Liver (tissue), 9 donors: ENCODE measurements around the gene PCNP. TPM values are rescaled to one million over a fixed set of nuclear protein-coding genes. Genes with fewer than 3 reads are reported as not detected.
A peak's percentile ranks its signal among the peaks of the same experiment; 100 is the strongest.

ENCODE experiments used
- DNase-seq: peaks from one replicate; pipeline ENCODE4 v3.0.0-alpha.2; 2017; ENCODE audit warnings: low spot score
- H3K27ac ChIP-seq, 2 donors: one replicate each; pipeline ENCODE4 v1.7.0; 2013; ENCODE audit warnings: inconsistent platforms in 2 of 2, low read length in 2 of 2, control low read depth in 1 of 2, low read depth in 1 of 2, mild to moderate bottlenecking in 1 of 2
- H3K27me3 ChIP-seq, 4 donors: one replicate each; pipeline versions ENCODE4 v1.6.1 to v1.7.0; 2013; ENCODE audit warnings: low read length in 3 of 4, inconsistent platforms in 1 of 4, mild to moderate bottlenecking in 1 of 4, moderate library complexity in 1 of 4; ENCODE audit not compliant: control insufficient read depth in 4 of 4, insufficient read depth in 4 of 4
- H3K36me3 ChIP-seq, 4 donors: one replicate each; pipeline versions ENCODE4 v1.6.1 to v1.7.0; 2013; ENCODE audit warnings: low read length in 3 of 4, mild to moderate bottlenecking in 3 of 4, low read depth in 1 of 4, moderate library complexity in 1 of 4; ENCODE audit not compliant: control insufficient read depth in 4 of 4, insufficient read depth in 3 of 4
- H3K4me1 ChIP-seq, 4 donors: one replicate each; pipeline versions ENCODE4 v1.6.1 to v1.7.0; 2013; ENCODE audit warnings: low read length in 3 of 4, mild to moderate bottlenecking in 3 of 4, moderate library complexity in 1 of 4; ENCODE audit not compliant: control insufficient read depth in 4 of 4, insufficient read depth in 4 of 4
- H3K4me3 ChIP-seq, 3 donors: one replicate each; pipeline versions ENCODE4 v1.6.1 to v1.7.0; 2013; ENCODE audit warnings: low read length in 3 of 3, control low read depth in 1 of 3, low read depth in 1 of 3, mild to moderate bottlenecking in 1 of 3
- H3K9ac ChIP-seq, 2 donors: one replicate each; pipeline ENCODE4 v1.7.0; 2013; ENCODE audit warnings: low read length in 2 of 2, mild to moderate bottlenecking in 2 of 2, moderate library complexity in 2 of 2, control low read depth in 1 of 2, low read depth in 1 of 2
- H3K9me3 ChIP-seq, 4 donors: one replicate each; pipeline versions ENCODE4 v1.6.1 to v1.7.0; 2013; ENCODE audit warnings: low read length in 3 of 4; ENCODE audit not compliant: control insufficient read depth in 4 of 4
- ATF3 ChIP-seq: IDR thresholded peaks from 2 replicates; pipeline ENCODE4 v1.6.1; 2016; ENCODE audit warnings: antibody characterized with exemption
- EGR1 ChIP-seq, 2 donors: IDR thresholded peaks; 2 replicates each; pipeline ENCODE4 v1.6.1; 2016 to 2018; ENCODE audit warnings: antibody characterized with exemption in 2 of 2, low read depth in 2 of 2
- FOXA1 ChIP-seq: IDR thresholded peaks from 2 replicates; pipeline ENCODE4 v1.6.1; 2016; ENCODE audit warnings: antibody characterized with exemption
- FOXA2 ChIP-seq: IDR thresholded peaks from 2 replicates; pipeline ENCODE4 v1.6.1; 2016; ENCODE audit warnings: antibody characterized with exemption
- HNF4A ChIP-seq, 2 donors: conservative IDR thresholded peaks; 2 replicates each; pipeline ENCODE4 v1.6.1; 2016; ENCODE audit warnings: antibody characterized with exemption in 2 of 2, mild to moderate bottlenecking in 2 of 2
- HNF4G ChIP-seq: IDR thresholded peaks from 2 replicates; pipeline ENCODE4 v1.6.1; 2016; ENCODE audit warnings: antibody characterized with exemption
- JUND ChIP-seq, 2 donors: IDR thresholded peaks; 2 replicates each; pipeline ENCODE4 v1.6.1; 2016; ENCODE audit warnings: antibody characterized with exemption in 2 of 2
- MAX ChIP-seq: IDR thresholded peaks from 2 replicates; pipeline ENCODE4 v1.6.1; 2016; ENCODE audit warnings: antibody characterized with exemption
- NR2F2 ChIP-seq: IDR thresholded peaks from 2 replicates; pipeline ENCODE4 v1.6.1; 2016; ENCODE audit warnings: antibody characterized with exemption
- RAD21 ChIP-seq, 2 donors: IDR thresholded peaks; 2 replicates each; pipeline ENCODE4 v1.6.1; 2016; ENCODE audit warnings: antibody characterized with exemption in 2 of 2, mild to moderate bottlenecking in 2 of 2
- RXRA ChIP-seq, 2 donors: IDR thresholded peaks; 2 replicates each; pipeline ENCODE4 v1.6.1; 2017 to 2018; ENCODE audit warnings: antibody characterized with exemption in 2 of 2, mild to moderate bottlenecking in 1 of 2
- SP1 ChIP-seq: IDR thresholded peaks from 2 replicates; pipeline ENCODE4 v1.6.1; 2018; ENCODE audit warnings: antibody characterized with exemption, mild to moderate bottlenecking
- YY1 ChIP-seq: IDR thresholded peaks from 2 replicates; pipeline ENCODE4 v1.6.1; 2016; ENCODE audit warnings: antibody characterized with exemption, mild to moderate bottlenecking
- WGBS: extraction: QIAGEN DNeasy Blood & Tissue Kit; methylation state at CpG from one replicate; pipeline ENCODE4 v1.1.7; 2013; 5-methylcytosine and 5-hydroxymethylcytosine counted together
- polyA plus RNA-seq, 2 donors: library from polyadenylated mRNA; stranded (reverse) in 1 of 2; unstranded in 1 of 2; fragments of 200-250 nt in 1 of 2; fragments of >200 nt in 1 of 2; fragmentation: Nextera tagmentation in 1 of 2; extraction: Ambion mirVana in 1 of 2; gene quantifications; one replicate each; pipeline versions ENCODE4 v1.2.1 to v1.2.3, GENCODE V29; 2013 to 2015
- total RNA-seq, 2 donors: library from RNA; depleted of rRNA; stranded (reverse); fragments of >200 nt; gene quantifications; one replicate each; pipeline ENCODE4 v1.2.3, GENCODE V29; 2014
- TF ChIP-seq, protein P1 (sequence below): IDR thresholded peaks from 2 replicates; pipeline ENCODE4 v1.6.1; 2016; ENCODE audit warnings: antibody characterized with exemption, mild to moderate bottlenecking
- TF ChIP-seq, protein P2 (sequence below): fragments of 150-350 bp; IDR thresholded peaks from 2 replicates; pipeline ENCODE4 v1.5.1; 2017; ENCODE audit warnings: improper control_type of control experiment, low read depth, low read length; ENCODE audit not compliant: missing input control
- donor health status: healthy.
- donor health status: healthy.
- donor health status: healthy.
- donor health status: healthy.
- donor health status: healthy.

Gene PCNP
- total and polyA plus RNA-seq, 4 donors = 28.2 to 59.3 (median 34.5) TPM

DNA sequence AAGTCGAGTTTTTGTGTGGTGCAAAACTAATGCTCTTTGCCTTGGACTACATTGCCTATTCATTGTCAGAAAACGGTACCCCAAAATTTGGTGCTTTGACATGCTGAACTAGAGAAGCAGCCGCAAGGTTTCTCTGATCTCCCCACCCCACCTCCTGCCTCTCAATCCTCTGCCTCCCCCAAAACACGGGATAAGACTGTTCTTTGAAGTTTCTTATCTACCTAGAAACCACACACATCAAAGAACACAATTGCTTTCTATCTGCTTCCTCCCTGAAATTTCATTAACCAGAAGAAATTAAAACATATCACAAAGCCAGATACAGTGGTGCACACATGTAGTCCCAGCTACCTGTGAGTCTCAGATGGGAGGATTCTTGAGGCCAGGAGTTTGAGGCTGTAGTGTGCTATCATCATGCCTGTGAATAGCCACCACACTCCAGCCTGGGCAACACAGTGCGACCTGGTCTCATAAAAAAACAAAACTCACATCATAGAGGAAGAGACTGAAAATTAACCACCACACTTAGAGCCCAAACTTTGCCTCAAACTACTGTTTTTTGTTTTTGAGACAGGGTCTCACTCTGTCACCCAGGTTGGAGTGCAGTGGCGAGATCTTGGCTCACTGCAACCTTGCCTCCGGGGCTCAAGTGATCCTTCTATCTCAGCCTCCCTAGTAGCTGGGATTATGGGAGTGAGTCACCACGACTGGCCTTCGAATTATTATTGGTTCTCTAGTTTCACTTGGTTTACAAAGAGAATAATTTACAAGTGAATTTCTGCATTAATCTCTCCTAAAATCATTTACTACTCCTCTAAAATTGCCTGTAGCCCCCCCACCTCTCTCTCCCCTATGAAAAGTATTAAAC is 2.7 kb upstream of the PCNP start:
- H3K4me3 ChIP-seq = no peak overlapping the region
- H3K9me3 ChIP-seq = no peaks in the 10 kb centered on the region
- no peaks in the 10 kb centered on the region for H3K36me3 ChIP-seq
- TF ChIP-seq YY1 (no peak), ATF3 (no peak)
- no peak overlapping the region for H3K27ac ChIP-seq
- H3K27me3 ChIP-seq = no peaks in the 10 kb centered on the region
- no peak for DNase-seq
- 69% methylated on average over 9 of the region's 9 CpGs for WGBS
- peaks cover 0 to 20% (median 14%) of the 10 kb centered on the region in 4 donors for H3K4me1 ChIP-seq
- H3K9ac ChIP-seq = no peak overlapping the region

GRCh38 chr3:101574388-101575112 is 570 bp downstream of the PCNP start:
- no peak for DNase-seq
- under 1% methylated on average over 41 of the region's 41 CpGs for WGBS

DNA sequence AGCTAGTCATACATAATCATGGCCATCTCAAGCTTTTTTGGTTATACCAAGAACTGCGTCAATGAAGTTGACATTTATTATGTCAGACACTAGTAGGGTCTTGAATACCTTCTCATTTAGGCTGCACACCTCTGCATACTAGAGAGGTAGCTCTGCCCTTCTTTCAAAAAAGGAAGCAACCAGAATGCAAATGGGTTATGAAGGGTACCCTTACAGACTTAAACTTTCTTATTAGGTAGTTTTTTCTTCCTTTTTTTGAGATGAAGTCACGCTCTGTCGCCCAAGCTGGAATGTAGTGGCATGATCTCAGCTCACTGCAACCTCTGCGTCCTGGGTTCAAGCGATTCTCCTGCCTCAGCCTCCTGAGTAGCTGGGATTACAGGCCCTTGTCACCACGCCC is 3.3 kb downstream of the PCNP start:
- Histone ChIP-seq H3K4me1 (peaks cover 3 to 20% (median 14%) of the 10 kb centered on the region in 4 donors), H3K27ac (no peak overlapping the region), H3K9ac (no peak overlapping the region), H3K9me3 (no peaks in the 10 kb centered on the region), H3K4me3 (no peak overlapping the region), H3K36me3 (peaks cover 0 to 7% (median 1%) of the 10 kb centered on the region in 4 donors), H3K27me3 (no peaks in the 10 kb centered on the region)
- no peak for DNase-seq
- WGBS = 97% methylated on average over 6 of the region's 6 CpGs
- TF ChIP-seq FOXA2 (no peak), RXRA (IDR thresholded peaks at IDR 0.05) (no peak), FOXA1 (no peak), HNF4G (no peak), JUND (IDR thresholded peaks at IDR 0.05) (no peak), NR2F2 (no peak), YY1 (no peak), HNF4A (conservative IDR thresholded peaks at IDR 0.05) (no peak)
- TF ChIP-seq, protein P1, sequence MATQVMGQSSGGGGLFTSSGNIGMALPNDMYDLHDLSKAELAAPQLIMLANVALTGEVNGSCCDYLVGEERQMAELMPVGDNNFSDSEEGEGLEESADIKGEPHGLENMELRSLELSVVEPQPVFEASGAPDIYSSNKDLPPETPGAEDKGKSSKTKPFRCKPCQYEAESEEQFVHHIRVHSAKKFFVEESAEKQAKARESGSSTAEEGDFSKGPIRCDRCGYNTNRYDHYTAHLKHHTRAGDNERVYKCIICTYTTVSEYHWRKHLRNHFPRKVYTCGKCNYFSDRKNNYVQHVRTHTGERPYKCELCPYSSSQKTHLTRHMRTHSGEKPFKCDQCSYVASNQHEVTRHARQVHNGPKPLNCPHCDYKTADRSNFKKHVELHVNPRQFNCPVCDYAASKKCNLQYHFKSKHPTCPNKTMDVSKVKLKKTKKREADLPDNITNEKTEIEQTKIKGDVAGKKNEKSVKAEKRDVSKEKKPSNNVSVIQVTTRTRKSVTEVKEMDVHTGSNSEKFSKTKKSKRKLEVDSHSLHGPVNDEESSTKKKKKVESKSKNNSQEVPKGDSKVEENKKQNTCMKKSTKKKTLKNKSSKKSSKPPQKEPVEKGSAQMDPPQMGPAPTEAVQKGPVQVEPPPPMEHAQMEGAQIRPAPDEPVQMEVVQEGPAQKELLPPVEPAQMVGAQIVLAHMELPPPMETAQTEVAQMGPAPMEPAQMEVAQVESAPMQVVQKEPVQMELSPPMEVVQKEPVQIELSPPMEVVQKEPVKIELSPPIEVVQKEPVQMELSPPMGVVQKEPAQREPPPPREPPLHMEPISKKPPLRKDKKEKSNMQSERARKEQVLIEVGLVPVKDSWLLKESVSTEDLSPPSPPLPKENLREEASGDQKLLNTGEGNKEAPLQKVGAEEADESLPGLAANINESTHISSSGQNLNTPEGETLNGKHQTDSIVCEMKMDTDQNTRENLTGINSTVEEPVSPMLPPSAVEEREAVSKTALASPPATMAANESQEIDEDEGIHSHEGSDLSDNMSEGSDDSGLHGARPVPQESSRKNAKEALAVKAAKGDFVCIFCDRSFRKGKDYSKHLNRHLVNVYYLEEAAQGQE = no peak
- TF ChIP-seq, protein P2, sequence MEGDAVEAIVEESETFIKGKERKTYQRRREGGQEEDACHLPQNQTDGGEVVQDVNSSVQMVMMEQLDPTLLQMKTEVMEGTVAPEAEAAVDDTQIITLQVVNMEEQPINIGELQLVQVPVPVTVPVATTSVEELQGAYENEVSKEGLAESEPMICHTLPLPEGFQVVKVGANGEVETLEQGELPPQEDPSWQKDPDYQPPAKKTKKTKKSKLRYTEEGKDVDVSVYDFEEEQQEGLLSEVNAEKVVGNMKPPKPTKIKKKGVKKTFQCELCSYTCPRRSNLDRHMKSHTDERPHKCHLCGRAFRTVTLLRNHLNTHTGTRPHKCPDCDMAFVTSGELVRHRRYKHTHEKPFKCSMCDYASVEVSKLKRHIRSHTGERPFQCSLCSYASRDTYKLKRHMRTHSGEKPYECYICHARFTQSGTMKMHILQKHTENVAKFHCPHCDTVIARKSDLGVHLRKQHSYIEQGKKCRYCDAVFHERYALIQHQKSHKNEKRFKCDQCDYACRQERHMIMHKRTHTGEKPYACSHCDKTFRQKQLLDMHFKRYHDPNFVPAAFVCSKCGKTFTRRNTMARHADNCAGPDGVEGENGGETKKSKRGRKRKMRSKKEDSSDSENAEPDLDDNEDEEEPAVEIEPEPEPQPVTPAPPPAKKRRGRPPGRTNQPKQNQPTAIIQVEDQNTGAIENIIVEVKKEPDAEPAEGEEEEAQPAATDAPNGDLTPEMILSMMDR = no peak

More at GRCh38 chr3:101574388-101575112, 570 bp downstream of the PCNP start:
- peak overlapping the region; percentile 86 to 88 (median 86) for H3K4me3 ChIP-seq
- H3K9me3 ChIP-seq = no peaks in the 10 kb centered on the region
- no peak for TF ChIP-seq MAX
- no peak for TF ChIP-seq JUND (IDR thresholded peaks at IDR 0.05)
- TF ChIP-seq SP1 = no peak
- TF ChIP-seq NR2F2 = no peak
- TF ChIP-seq RAD21 (IDR thresholded peaks at IDR 0.05) = no peak
- peak; percentile 93 for TF ChIP-seq YY1
- TF ChIP-seq, protein P1 = no peak
- no peak for TF ChIP-seq EGR1 (IDR thresholded peaks at IDR 0.05; ENCODE audit: low read depth in 2 of 2)
- peaks cover 1 to 20% (median 14%) of the 10 kb centered on the region in 4 donors for H3K4me1 ChIP-seq
- H3K9ac ChIP-seq = peak overlapping the region; percentile 75 to 77
- H3K27me3 ChIP-seq = no peaks in the 10 kb centered on the region
- H3K36me3 ChIP-seq = peaks cover 0 to 2% (median 0%) of the 10 kb centered on the region in 4 donors
- H3K27ac ChIP-seq = peak overlapping the region; percentile 82 to 84
